Measurements from ENCODE around the gene SLC6A1.

SLC6A1 gene

GRCh38 chr3:11080492-11080891, 87.9 kb downstream of the SLC6A1 start:
- H3K4me3 ChIP-seq (ENCODE audit: low read length): no peak overlapping the region
- no peak overlapping the region for H3K9ac ChIP-seq (ENCODE audit: low read length)
- no peaks in the 10 kb centered on the region for H3K9me3 ChIP-seq (ENCODE audit: control insufficient read depth, low read length)
- no peaks in the 10 kb centered on the region for H3K27me3 ChIP-seq (ENCODE audit: control insufficient read depth, insufficient read depth, low read length)
- no peaks in the 10 kb centered on the region for H3K4me1 ChIP-seq (ENCODE audit: control insufficient read depth, insufficient read depth, low read length)
- no peaks in the 10 kb centered on the region for H3K36me3 ChIP-seq (ENCODE audit: control insufficient read depth, insufficient read depth, low read length)

GRCh38 chr3:11084098-11084497, 91.5 kb downstream of the SLC6A1 start:
- Histone ChIP-seq H3K36me3 (ENCODE audit: control insufficient read depth, insufficient read depth, low read length) (no peaks in the 10 kb centered on the region), H3K9ac (ENCODE audit: low read length) (no peak overlapping the region)

GRCh38 chr3:11084677-11085076, 92.1 kb downstream of the SLC6A1 start:
- H3K4me1 ChIP-seq (ENCODE audit: control insufficient read depth, insufficient read depth, low read length): no peaks in the 10 kb centered on the region

More at GRCh38 chr3:11084098-11084497, 91.5 kb downstream of the SLC6A1 start:
- Histone ChIP-seq H3K4me3 (ENCODE audit: low read length) (no peak overlapping the region), H3K9me3 (ENCODE audit: control insufficient read depth, low read length) (no peaks in the 10 kb centered on the region), H3K27me3 (ENCODE audit: control insufficient read depth, insufficient read depth, low read length) (no peaks in the 10 kb centered on the region), H3K4me1 (ENCODE audit: control insufficient read depth, insufficient read depth, low read length) (no peaks in the 10 kb centered on the region)

GRCh38 chr3:11085093-11085840, 92.7 kb downstream of the SLC6A1 start:
- H3K9me3 ChIP-seq (ENCODE audit: control insufficient read depth, low read length): no peaks in the 10 kb centered on the region
- no peak overlapping the region for H3K9ac ChIP-seq (ENCODE audit: low read length)
- H3K27me3 ChIP-seq (ENCODE audit: control insufficient read depth, insufficient read depth, low read length): no peaks in the 10 kb centered on the region
- H3K4me1 ChIP-seq (ENCODE audit: control insufficient read depth, insufficient read depth, low read length): no peaks in the 10 kb centered on the region
- no peaks in the 10 kb centered on the region for H3K36me3 ChIP-seq (ENCODE audit: control insufficient read depth, insufficient read depth, low read length)
- no peak overlapping the region for H3K4me3 ChIP-seq (ENCODE audit: low read length)

More at GRCh38 chr3:11084677-11085076, 92.1 kb downstream of the SLC6A1 start:
- H3K4me3 ChIP-seq (ENCODE audit: low read length): no peak overlapping the region
- H3K27me3 ChIP-seq (ENCODE audit: control insufficient read depth, insufficient read depth, low read length): no peaks in the 10 kb centered on the region
- H3K9me3 ChIP-seq (ENCODE audit: control insufficient read depth, low read length): no peaks in the 10 kb centered on the region
- H3K36me3 ChIP-seq (ENCODE audit: control insufficient read depth, insufficient read depth, low read length): no peaks in the 10 kb centered on the region
- H3K9ac ChIP-seq (ENCODE audit: low read length): no peak overlapping the region

- H3K4me3 ChIP-seq (ENCODE audit: low read length): no peak overlapping the region
- H3K9ac ChIP-seq (ENCODE audit: low read length): no peak overlapping the region
- no peaks in the 10 kb centered on the region for H3K9me3 ChIP-seq (ENCODE audit: control insufficient read depth, low read length)
- no peaks in the 10 kb centered on the region for H3K36me3 ChIP-seq (ENCODE audit: control insufficient read depth, insufficient read depth, low read length)
- H3K27me3 ChIP-seq (ENCODE audit: control insufficient read depth, insufficient read depth, low read length): no peaks in the 10 kb centered on the region
- H3K4me1 ChIP-seq (ENCODE audit: control insufficient read depth, insufficient read depth, low read length): no peaks in the 10 kb centered on the region
These were observed 94.3 kb downstream of the SLC6A1 start for GRCh38 chr3:11086856-11087255.

GRCh38 chr3:11088066-11088465, 95.5 kb downstream of the SLC6A1 start:
- no peaks in the 10 kb centered on the region for H3K9me3 ChIP-seq (ENCODE audit: control insufficient read depth, low read length)
- no peaks in the 10 kb centered on the region for H3K4me1 ChIP-seq (ENCODE audit: control insufficient read depth, insufficient read depth, low read length)
- H3K9ac ChIP-seq (ENCODE audit: low read length): no peak overlapping the region
- H3K36me3 ChIP-seq (ENCODE audit: control insufficient read depth, insufficient read depth, low read length): no peaks in the 10 kb centered on the region
- no peak overlapping the region for H3K4me3 ChIP-seq (ENCODE audit: low read length)
- no peaks in the 10 kb centered on the region for H3K27me3 ChIP-seq (ENCODE audit: control insufficient read depth, insufficient read depth, low read length)

- Histone ChIP-seq H3K36me3 (ENCODE audit: control insufficient read depth, insufficient read depth, low read length) (no peaks in the 10 kb centered on the region), H3K4me1 (ENCODE audit: control insufficient read depth, insufficient read depth, low read length) (no peaks in the 10 kb centered on the region), H3K27me3 (ENCODE audit: control insufficient read depth, insufficient read depth, low read length) (no peaks in the 10 kb centered on the region), H3K9ac (ENCODE audit: low read length) (no peak overlapping the region), H3K9me3 (ENCODE audit: control insufficient read depth, low read length) (no peaks in the 10 kb centered on the region), H3K4me3 (ENCODE audit: low read length) (no peak overlapping the region)
These were observed 96.3 kb downstream of the SLC6A1 start for GRCh38 chr3:11088831-11089230.
